HL-60 (cell line): Measurements from ENCODE around the gene MAP2K5.

Experiments used
- DNase-seq, 2 experiments: peaks; one replicate each; pipeline ENCODE4 v3.0.0-alpha.2; 2010 to 2020; ENCODE audit warnings: low read depth in 1 of 2, low spot score in 1 of 2
- H3K27ac ChIP-seq: fragments of 250-450 bp; sonication (Bioruptor Pico); replicated peaks from 2 replicates; pipeline ENCODE4 v1.5.1; 2020; ENCODE audit warnings: mild to moderate bottlenecking, moderate library complexity
- H3K27me3 ChIP-seq: fragments of 250-450 bp; sonication (Bioruptor Pico); 2 replicates; pipeline ENCODE4 v1.5.1; 2021; ENCODE audit warnings: mild to moderate bottlenecking, moderate library complexity; ENCODE audit not compliant: insufficient read depth, poor library complexity, severe bottlenecking
- H3K4me3 ChIP-seq: replicated peaks from 2 replicates; pipeline ENCODE4 v1.5.1; 2011; ENCODE audit warnings: mild to moderate bottlenecking, control low read depth, low read length; ENCODE audit not compliant: insufficient read depth
- CTCF ChIP-seq: IDR thresholded peaks from one replicate; pipeline ENCODE4 v1.5.1; 2011; ENCODE audit warnings: low read length, control low read depth, inconsistent platforms; ENCODE audit not compliant: insufficient read depth
- GABPA ChIP-seq: IDR thresholded peaks from 2 replicates; pipeline ENCODE4 v1.6.1; 2012; ENCODE audit warnings: low read depth
- POLR2AphosphoS5 ChIP-seq: IDR thresholded peaks from 2 replicates; pipeline ENCODE4 v1.6.1; 2012; ENCODE audit warnings: low read depth
- REST ChIP-seq: IDR thresholded peaks from 2 replicates; pipeline ENCODE4 v1.6.1; 2012; ENCODE audit warnings: low read depth; ENCODE audit not compliant: insufficient replicate concordance
- SPI1 ChIP-seq: IDR thresholded peaks from 2 replicates; pipeline ENCODE4 v1.6.1; 2012; ENCODE audit warnings: low read depth, mild to moderate bottlenecking, borderline replicate concordance

Gene MAP2K5

GRCh38 chr15:67594770-67595169 is 52.3 kb downstream of the MAP2K5 start:
- Histone ChIP-seq H3K27ac (no peak overlapping the region; the same call in 1 of the 2 replicates), H3K4me3 (no peak overlapping the region), H3K27me3 (no peaks in the 10 kb centered on the region)
- DNase-seq: no peak
- TF ChIP-seq GABPA (no peak), POLR2AphosphoS5 (no peak), SPI1 (no peak), REST (no peak), CTCF (no peak)

GRCh38 chr15:67595572-67595971 is 53.1 kb downstream of the MAP2K5 start:
- no peak for DNase-seq
- TF ChIP-seq SPI1 (no peak), POLR2AphosphoS5 (no peak), REST (no peak), CTCF (no peak), GABPA (no peak)
- Histone ChIP-seq H3K4me3 (no peak overlapping the region), H3K27me3 (no peaks in the 10 kb centered on the region), H3K27ac (no peak overlapping the region)

- H3K27me3 ChIP-seq: no peaks in the 10 kb centered on the region
- no peak for DNase-seq
- H3K27ac ChIP-seq: no peak overlapping the region
- no peak overlapping the region for H3K4me3 ChIP-seq
- TF ChIP-seq GABPA (no peak), CTCF (no peak), REST (no peak), SPI1 (no peak), POLR2AphosphoS5 (no peak)
These were observed 58.6 kb downstream of the MAP2K5 start for GRCh38 chr15:67601073-67601472.
